ENCODE measurements around the gene DDX19B.
"Not testable (repeated sequence)": the region's sequence is repeated elsewhere in the genome, so short reads cannot be mapped to it uniquely, and the experiment has no call there.

The DDX19B gene

DNA sequence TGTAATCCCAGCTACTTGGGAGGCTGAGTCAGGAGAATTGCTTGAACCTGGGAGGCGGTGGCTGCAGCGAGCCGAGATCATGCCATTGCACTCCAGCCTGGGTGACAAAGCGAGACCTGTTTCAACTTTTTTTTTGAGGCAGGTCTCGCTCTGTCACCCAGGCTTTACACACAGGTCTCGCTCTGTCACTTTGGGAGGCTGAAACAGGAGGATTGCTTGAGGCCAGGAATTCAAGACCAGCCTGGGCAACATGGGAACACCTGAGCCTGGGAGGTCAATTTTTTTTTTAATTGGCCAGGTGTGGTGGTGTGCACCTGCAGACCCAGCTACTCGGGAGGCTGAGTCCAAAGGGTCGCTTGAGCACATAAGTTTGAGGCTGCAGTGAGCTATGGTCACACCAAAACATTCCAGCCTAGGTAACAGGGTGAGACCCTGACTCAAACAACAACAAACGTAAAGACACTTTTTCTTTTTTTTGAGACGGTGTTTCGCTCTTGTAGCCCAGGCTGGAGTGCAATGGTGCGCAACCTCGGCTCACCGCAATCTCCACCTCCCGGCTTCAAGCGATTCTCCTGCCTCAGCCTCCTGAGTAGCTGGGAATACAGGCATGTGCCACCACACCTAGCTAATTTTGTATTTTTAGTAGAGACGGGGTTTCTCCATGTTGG is 11.5 kb upstream of the DDX19B start:
- not testable (repeated sequence) for DNase-seq (ENCODE audit: low read depth)

DNA sequence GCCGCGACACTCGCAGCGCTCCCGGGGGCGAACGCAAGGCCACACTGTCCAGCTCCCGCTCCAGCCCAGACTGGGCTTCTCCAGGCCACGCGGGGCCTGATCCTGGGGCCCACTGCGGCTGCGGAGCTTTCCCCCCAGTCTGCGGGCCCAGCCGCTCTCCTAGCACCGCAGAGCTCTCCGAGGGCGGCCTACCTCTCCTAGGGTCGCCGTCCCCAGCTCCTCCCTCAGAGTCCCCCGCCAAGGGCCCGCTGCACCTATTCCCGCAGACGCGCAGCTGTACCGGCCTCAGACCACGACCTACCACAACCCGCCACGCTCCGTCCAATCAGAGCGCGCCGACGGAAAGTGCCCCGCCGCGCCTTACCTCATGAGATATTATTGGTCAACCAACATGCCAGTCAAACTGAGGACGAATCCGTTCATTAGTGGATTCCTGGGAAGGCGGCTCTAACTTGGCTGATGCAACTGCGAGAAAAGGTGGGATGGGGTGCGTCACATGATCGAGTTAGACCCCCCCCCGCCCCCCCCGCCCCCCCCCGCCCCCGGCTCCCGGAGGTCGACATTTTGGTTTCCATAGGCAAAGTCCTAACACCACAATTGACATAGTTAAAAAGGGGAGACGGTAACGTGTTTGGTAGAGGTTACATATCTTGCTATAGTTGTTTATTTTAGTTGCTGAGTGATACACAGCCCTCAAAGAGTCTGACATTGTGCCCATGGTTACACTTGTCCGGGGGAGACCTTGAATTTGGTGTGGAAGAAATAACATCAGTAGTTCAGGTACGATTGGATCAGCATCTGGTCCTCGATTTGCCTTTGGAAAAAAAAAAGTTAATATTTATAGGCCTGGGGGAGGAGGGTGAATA is 9.5 kb upstream of the DDX19B start, which contains the start of gene AARS1:
Gene AARS1 (minus strand): TSS at position 278 of the 866 bp plus-strand sequence. CDS start 6,743 bp downstream, outside the sequence.
- peak; percentile 85 for DNase-seq (ENCODE audit: low read depth)

DNA sequence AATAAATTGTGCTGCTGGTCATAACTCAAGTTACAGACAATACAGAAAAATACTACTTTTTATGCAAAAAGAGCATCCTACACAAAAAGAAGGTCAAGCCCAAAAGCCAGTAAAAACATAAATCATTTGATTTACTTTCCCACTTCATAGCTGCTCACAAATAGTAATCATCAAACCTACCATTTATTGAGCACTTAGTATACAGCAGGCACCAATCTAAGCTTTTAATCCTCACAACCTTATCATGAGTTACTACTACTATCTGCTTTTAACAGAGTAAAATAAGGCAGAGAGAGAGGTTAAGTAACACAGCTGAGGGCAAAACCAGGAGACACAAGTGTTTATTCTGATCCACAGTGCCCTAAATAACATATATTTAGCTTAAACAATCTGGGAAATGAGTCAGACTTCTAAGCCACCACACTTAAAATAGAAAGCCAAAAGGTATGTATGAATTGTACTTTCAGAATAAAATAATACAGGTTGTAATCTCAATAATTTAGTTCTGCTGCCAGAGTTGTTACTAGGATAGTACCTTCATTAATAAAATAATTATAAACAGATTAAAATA is 8.0 kb upstream of the DDX19B start:
- DNase-seq (ENCODE audit: low read depth): no peak

DNA sequence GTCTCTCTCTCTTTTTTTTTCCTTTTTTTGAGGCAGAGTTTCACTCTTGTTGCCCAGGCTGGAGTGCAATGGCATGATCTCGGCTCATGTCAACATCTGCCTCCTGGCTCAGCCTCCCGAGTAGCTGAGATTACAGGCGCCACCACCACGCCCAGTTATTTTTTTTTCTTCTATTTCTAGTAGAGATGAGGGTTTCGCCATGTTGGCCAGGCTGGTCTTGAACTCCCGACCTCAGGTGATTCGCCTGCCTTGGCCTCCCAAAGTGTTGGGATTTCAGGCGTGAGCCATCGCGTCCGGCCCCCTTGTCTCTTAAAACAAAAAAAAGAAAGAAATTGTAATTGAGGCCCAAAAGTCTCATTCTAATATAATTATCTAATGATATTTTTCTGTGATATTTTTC is 6.8 kb upstream of the DDX19B start:
- not testable (repeated sequence) for DNase-seq (ENCODE audit: low read depth)

DNA sequence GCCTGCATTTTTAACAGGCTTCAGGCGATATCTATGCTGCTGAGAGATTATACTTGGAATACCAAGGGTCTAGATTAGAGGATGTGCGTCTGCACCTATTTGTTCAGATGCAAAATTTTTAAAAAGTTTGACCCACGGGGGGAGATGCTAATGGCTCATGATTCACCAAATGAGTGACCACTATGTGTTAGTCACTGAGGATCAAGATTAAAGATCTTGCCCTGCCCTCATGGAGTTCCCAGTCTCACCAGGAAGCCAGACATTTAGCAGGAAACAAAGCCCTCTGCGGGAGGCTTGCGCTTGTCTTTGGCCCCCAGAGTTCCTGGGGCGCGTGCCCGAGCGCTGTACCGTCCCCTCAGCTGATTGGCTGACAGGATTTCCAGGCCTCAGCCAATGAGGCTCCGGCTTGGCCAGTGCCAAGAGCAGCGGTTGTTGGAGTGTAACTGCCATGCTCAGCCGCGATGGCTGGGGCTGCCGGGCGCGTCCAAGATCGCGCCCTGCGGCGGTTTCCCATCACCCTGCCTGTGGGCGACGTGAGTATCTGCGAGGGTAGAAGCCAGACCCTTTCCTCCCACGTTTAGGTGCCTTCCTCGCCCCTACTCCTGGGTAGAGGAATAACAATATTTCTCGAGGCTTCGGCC is 4.5 kb upstream of the DDX19B start:
- DNase-seq (ENCODE audit: low read depth): no peak

DNA sequence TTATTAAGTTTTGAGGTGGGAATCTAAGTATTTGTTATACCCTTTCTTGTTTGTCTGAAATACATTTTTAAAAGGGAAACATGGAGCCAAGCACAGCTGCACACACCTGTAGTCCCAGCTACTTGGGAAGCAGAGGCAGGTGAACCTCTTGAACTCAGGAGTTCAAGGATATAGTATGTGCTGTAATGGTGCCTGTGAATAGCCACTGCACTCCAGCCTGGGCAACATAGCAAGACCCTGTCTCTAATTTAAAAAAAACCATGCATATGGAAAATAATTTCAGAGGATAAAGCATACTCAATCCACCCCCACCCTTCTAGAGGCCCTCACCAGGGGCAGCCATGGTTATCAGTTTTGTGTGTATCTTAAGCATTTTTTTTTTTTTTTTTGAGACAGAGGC is 3.4 kb upstream of the DDX19B start:
- no peak for DNase-seq (ENCODE audit: low read depth)

DNA sequence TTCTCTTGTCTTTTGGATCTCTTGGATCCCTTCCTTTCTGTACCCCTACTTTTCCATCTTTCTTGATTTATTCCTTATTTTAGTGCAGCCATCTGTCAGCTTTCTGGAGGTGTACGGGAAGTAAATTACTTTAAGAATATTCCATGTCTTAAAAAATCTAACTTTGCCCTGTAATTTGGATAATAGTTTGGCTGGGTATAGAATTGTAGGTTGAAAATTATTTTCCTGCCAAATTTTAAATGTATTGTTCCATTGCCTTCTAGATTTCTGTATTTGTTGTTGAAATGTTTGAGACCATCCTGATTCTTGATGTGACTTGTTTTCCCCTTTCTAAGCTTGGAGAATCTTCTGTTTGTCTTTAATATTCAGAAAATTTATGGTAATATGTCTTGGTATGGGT is 2.1 kb downstream of the DDX19B start:
- no peak for DNase-seq (ENCODE audit: low read depth)

DNA sequence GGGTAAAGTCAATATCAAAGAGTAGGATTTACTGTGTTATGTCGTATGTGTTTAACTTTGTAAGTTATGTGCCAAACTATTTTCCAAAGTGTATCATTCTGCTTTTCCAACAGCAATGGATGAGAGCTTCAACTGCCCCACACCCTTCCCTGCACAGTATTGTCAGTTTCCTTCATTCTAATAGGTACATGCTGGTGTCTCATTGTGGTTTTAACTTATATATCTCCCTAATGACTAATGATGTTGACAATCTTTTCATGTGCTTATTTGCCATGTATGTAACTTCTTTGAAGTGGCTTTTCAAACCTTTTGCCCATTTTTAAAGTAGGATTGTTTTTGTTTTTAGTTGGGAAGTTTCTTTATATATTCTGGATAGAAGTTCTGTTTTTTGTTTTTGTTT is 3.8 kb downstream of the DDX19B start:
- no peak for DNase-seq (ENCODE audit: low read depth)

DNA sequence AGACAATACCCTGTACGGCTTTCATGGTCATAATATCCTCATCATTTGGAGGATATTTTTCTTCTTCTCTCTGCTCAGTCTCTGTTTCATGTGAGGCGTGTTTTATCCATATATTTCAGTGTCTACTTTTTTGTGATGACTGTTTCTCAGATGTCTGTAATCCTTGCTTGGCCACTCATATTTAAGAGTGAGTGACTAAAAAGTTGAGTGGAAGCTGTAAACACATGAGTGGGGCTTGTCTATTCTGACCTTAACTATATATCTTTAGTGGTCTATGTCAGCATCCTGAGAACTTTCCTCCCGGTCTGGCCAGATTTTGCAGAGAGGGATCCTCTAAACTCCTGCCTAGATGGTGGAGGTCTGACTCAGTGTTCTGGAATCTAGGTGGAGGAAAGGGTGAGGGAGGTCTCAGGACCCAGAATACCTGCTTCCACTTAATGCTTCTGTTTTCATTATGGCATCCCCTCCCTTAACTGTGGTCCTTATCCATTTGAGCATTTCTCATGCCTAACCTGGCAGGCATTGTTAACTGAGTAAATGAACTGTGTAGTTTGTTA is 6.0 kb downstream of the DDX19B start:
- DNase-seq (ENCODE audit: low read depth): no peak

DNA sequence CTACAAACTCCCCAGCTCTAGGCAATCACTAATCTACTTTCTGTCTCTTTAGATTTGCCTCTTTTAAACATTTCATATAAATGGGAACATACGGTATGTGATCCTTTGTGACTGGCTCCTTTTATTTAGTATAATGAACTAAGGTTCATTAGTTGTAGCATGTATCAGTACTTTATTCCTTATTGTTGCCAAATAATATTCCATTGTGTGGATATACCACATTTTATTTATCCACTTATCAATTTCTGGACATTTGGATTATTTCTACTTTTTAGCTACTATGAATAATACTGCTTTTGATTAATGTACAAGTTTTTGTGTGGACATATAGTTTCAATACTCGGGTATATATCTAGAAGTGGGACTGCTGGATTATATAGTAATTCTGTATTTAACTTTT is 7.9 kb downstream of the DDX19B start:
- DNase-seq (ENCODE audit: low read depth): no peak

DNA sequence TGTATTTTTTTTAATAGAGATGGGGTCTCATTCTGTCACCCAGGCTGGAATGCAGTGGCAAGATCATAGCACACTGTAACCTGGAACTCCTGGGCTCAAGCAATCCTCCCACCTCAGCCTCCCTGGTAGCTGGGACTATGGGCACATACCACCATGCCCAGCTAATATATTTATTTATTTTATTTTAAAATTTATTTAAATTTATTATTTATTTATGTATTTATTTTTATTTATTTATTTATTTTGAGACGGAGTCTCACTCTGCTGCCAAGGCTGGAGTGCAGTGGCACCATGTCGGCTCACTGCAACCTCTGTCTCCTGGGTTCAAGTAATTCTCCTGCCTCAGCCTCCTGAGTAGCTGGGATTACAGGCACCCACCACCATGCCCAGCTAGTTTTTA is 8.7 kb downstream of the DDX19B start:
- not testable (repeated sequence) for DNase-seq (ENCODE audit: low read depth)

DNA sequence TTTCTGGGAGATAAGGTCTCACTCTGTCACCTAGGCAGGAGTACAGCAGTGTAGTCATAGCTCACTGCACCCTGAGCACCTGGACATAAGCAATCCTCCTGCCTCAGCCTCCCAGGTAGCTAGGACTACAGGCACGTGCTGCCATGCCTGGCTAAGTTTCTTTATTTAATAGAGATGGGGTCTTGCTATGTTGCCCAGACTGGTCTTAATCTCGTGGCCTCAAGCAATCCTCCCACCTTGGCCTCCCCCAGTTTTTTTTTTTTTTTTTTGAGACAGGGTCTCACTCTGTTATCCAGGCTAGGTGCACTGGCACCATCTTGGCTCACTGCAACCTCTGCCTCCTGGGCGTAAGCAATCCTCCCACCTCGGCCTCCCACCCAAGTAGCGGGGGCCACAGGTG is 21.1 kb downstream of the DDX19B start:
- no peak for DNase-seq (ENCODE audit: low read depth)

DNA sequence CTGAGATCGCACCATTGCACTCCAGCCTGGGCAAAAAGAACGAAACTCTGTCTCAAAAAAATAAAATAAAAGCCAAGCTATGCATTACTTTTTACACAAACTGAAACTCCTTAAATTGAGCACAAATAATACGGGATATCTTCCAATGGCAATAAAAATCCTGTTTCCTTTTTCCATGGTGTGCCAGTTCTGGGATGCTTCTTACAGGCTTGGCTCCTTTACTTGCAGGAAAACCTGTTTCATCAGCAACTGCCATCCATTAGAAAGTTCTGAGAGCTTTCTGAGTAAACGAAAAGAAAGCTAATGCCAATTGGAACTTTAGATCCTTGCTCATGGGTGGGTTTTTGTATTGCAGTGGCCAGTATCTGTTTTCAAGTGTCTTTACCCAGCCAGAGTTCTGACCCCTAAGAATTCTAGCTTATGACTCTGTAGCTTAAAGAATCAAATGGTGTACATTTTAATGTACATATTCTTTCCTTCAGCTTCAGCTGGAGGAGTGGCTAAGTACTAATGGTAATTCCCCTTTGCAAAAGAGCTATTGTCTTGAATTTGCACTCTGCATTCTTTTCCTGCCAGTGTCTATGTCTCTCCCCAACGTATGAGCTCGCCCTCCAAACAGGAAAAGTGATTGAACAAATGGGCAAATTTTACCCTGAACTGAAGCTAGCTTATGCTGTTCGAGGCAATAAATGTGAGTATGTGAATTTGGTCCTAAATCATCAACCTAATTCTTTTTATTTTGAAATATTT is 26.2 kb downstream of the DDX19B start:
- no peak for DNase-seq (ENCODE audit: low read depth)

DNA sequence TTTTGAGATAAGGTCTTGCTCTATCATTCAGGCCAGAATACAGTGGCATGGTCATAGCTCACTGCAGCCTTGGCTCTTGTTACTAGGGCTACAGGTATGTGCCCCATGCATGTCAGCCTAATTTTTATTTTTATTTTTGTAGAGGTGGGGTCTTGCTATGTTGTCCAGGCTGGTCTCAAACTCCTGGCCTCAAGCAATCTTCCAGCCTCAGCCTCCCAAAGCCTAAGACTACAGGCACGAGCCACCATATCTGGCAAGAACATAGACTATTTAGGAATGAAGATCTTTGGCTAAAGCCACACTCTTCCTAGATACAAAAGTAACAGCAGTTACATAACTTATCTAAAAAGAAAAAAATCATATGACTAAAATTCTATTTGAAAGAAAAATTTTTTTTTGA is 32.1 kb downstream of the DDX19B start:
- DNase-seq (ENCODE audit: low read depth): no peak

DNA sequence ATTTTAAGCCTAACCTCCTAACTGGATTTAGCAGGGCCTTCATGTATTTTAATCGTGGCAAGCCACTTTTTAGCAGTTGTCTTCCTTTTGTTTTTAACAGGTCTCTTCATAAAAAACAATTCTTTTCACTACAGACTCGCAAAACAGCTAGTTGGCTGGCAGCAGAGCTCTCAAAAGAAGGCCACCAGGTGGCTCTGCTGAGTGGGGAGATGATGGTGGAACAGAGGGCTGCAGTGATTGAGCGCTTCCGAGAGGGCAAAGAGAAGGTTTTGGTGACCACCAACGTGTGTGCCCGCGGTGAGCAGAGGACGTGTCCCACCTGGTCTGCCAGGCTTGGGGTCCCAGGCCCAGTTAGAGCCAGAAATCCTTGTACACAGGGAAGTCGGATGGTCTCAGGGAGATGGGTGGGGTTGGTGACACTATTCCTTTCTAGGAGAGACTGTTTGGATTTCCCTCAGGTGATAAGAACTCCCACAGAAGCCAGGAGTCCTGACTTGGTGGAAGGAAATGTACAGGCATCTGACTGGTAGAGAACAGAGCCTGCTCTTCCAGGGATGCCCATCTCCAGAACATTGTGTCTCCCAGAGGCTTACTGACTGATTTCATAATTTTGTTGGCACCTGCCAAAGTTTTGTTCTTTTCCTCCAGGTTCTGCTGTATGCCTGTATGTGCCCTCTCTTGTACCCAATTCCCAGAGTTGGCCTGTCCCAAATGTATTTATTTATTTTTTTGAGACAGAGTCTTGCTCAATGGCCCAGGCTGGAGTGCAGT is 32.8 kb downstream of the DDX19B start:
- DNase-seq (ENCODE audit: low read depth): no peak

DNA sequence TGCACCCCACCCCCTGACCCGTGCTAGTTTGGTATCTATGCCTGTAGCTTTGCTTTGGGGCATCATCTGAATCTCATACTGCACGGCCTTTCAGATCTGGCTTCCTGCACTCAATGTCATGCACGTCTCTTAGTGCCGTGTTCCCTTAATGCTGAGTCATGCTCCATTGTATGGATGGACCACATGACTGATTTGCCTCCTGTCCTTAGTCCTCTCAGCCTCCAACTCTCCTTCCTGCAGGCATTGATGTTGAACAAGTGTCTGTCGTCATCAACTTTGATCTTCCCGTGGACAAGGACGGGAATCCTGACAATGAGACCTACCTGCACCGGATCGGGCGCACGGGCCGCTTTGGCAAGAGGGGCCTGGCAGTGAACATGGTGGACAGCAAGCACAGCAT is 33.7 kb downstream of the DDX19B start:
- DNase-seq (ENCODE audit: low read depth): not testable (repeated sequence)

DNA sequence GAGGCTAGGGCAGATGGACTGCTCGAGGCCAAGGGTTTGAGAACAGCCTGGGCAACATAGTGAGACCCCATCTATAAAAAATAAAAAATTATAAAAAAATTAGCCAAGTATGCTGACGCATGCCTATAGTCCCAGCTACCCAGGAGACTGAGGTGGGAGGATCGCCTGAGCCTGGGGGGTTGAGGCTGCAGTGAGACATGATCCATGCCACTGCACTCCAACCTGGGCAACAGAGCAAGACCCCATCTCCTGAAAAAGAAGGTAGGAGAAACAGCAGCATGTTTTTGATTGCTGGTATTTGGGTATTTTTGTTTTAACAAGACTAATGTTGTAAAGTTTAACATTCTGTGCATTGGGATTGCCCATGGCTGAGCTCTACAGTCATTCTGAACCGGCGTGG is 38.8 kb downstream of the DDX19B start:
- DNase-seq (ENCODE audit: low read depth): no peak

DNA sequence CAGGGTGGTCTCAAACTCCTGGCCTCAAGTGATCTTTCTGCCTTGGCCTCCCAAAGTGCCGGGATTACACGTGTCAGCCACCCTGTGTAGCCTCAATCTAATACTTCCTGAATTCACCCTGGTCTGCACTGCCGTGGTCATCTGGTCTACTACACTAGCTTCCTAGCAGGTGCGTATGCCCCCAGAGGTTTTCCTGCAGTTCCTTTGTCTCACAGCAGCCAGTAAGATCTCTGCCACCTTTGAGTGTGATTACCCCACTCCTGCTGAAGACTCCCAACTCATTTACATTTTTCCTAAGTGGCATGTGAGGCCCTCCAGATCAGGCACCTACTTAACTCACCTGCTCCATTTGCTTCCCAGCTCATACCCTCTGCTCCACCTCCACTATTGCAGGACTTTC is 42.6 kb downstream of the DDX19B start:
- DNase-seq (ENCODE audit: low read depth): no peak

DNA sequence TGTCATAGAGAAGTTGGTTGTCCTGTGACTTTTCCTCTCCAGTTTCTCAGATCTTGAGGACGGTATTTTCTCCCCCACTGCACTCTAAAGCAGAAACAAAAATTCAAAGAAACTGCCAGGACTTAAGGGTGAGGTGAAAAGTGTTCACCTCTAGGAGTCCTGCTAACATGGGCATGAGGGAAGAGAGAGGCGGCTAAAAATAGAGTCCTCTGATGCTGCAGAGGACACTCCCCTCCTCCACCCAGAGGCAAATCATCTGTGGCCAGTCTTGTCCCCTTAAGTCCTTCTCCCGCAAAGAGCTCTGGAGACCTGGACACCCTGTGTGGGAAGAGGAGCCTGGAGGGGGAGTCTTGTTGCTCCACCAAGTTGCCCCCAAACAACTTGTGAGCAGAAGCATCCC is 43.0 kb downstream of the DDX19B start:
- DNase-seq (ENCODE audit: low read depth): no peak

DNA sequence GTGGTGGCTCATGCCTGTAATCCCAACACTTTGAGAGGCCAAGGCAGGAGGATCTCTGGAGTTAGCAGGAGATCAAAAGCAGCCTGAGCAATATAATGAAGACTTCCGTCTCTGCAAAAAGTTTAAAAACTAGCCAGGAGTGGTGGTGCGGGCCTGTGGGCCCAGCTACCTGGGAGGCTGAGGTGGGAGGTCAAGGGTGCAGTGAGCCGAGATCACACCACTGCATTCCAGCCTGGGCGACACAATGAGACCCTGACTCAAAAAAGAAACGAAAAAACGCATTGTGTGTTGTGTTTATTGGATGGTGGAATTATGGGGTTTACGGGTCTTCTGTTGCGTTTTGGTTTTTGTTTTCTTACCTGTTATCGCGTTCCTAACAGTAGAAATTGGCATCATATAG is 46.9 kb downstream of the DDX19B start:
- DNase-seq (ENCODE audit: low read depth): no peak

DNA sequence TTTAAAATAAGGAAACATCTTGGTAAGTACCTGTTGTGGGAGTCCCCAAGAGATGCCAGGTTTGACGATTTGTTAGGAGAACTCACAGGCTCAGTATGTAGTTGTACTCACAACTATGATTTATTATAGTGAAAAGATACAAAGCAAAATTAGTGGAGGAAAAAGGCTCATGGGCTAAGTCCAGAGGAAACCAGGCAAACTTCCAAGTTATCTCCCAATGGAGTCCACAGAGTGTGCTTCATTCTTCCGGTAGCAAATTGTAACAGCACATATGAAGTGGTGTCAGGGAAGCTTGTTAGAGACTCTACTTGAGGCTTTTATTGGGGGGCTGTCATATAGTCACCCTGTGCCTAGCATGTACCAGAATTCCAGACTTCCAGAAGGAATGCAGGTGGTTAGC is 50.0 kb downstream of the DDX19B start:
- DNase-seq (ENCODE audit: low read depth): no peak
